AG09309 (cell line): Measurements from ENCODE around the gene YY1.
"Not testable (repeated sequence)": the region's sequence is repeated elsewhere in the genome, so short reads cannot be mapped to it uniquely, and the experiment has no call there.

Experiments used
- DNase-seq: peaks from one replicate; pipeline ENCODE4 v3.0.0-alpha.2; 2010; ENCODE audit warnings: low read depth
- H3K4me3 ChIP-seq: 2 replicates; pipeline ENCODE4 v1.5.1; 2011; ENCODE audit warnings: mild to moderate bottlenecking, low read depth, low read length, moderate library complexity; ENCODE audit not compliant: control insufficient read depth
- TF ChIP-seq, protein P1 (sequence below): IDR thresholded peaks from 2 replicates; pipeline ENCODE4 v1.5.1; 2011; ENCODE audit warnings: mild to moderate bottlenecking, low read depth, low read length, inconsistent platforms; ENCODE audit not compliant: insufficient read depth, control insufficient read depth; ENCODE audit errors: missing control alignments

Gene YY1

DNA sequence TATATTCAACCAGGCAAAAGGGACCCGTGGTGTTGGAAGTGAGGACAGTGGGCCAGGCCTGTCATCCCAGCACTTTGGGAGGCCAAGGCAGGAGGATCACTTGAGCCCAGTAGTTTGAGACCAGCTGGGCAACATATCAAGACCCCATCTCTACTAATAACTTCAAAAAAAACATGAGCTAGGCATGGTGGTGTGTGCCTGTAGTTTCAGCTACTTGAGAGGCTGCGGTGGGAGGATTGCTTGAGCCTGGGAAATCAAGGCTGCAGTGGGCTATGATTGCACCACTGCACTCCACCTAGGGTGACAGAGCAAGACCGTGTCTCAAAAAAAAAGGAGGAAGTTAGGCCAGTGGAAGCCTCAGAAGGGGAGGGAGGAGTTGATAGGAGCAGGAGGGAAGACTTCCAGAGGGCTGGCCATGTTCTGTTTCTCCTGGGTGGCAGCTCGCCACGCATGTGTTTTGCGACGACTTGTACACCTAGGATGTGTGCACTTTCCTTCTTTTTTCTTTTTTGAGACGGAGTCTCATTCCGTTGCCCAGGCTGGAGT, 57.2 kb downstream of the YY1 start:
- no peak overlapping the region for H3K4me3 ChIP-seq
- DNase-seq, result no peak
- TF ChIP-seq, protein P1, sequence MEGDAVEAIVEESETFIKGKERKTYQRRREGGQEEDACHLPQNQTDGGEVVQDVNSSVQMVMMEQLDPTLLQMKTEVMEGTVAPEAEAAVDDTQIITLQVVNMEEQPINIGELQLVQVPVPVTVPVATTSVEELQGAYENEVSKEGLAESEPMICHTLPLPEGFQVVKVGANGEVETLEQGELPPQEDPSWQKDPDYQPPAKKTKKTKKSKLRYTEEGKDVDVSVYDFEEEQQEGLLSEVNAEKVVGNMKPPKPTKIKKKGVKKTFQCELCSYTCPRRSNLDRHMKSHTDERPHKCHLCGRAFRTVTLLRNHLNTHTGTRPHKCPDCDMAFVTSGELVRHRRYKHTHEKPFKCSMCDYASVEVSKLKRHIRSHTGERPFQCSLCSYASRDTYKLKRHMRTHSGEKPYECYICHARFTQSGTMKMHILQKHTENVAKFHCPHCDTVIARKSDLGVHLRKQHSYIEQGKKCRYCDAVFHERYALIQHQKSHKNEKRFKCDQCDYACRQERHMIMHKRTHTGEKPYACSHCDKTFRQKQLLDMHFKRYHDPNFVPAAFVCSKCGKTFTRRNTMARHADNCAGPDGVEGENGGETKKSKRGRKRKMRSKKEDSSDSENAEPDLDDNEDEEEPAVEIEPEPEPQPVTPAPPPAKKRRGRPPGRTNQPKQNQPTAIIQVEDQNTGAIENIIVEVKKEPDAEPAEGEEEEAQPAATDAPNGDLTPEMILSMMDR, result no peak

GRCh38 chr14:100296729-100297128, 57.8 kb downstream of the YY1 start:
- DNase-seq, H3K4me3 ChIP-seq: not testable (repeated sequence)

- TF ChIP-seq, protein P1, result no peak
- peak; percentile 31 for DNase-seq
- no peak overlapping the region for H3K4me3 ChIP-seq
Measured at GRCh38 chr14:100297320-100298300, 58.7 kb downstream of the YY1 start.

DNA sequence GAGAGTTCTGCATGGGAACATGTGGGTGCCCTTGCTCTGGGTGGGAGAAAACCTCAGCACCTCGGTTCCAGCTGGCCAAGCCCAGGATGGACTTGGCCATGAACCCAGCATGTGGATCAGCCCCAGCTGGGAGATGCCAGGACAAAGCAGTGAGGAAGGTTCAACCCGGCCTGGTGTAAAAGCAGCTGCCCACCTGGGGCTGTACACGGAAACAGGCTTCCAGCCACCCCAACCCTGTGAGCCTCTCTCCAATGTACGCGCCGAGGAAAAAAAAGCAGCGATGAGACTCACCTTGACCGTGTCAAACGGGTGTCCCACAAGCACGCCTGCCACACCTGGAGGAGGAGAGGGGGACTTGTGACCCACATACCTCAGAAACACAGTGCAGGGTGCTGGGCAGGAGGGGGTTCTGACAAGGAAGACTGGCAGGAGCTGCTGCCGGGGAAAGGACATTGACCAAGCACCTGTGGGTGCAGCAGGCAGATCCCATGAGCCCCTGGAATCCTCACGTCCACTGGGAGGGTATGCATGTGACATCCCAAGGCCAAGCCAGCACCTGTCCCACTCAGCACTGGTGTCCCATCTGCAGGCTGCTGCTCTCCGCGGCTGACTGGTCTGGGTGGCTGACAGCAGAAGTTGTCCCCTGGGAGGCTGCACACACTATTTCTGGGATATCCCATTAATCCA, 59.8 kb downstream of the YY1 start:
- TF ChIP-seq, protein P1, result no peak
- no peak overlapping the region for H3K4me3 ChIP-seq
- no peak for DNase-seq

DNA sequence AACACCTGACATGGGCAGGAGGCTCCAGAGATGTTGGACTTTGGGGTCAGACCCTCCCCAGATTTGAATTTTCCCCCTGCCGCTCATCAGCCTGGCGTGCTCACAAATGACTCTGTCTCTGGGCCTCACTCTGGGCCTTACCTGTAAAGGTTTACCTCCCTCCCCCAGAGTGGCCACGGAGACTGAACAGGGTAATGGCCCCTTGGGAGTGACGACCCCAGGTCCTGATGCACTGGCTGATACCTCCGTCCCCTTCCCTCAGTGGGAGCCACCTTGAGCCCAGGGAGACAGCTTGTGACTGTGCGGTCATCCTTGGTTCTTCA, 60.3 kb downstream of the YY1 start:
- TF ChIP-seq, protein P1, result no peak
- H3K4me3 ChIP-seq, result no peak overlapping the region
- DNase-seq, result no peak

DNA sequence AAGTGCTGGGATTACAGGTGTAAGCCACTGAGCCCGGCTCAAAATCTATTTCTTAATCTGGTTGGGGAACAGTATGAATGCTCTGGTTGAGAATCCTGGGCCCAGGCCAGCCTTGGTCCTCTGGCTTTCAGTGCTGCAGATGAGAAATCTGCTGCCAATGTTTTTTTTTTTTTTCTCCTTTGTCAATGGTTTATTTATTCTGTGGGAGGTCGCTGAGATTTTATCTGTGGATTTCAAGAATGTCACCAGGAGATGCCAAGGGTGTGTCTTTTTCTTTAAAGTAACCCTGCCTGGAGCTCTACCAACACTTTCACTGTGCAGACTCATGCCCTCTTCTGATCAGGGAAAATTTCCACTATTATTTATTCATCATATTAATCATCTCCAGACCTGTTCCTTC, 63.7 kb downstream of the YY1 start:
- no peak for DNase-seq
- TF ChIP-seq, protein P1, result no peak
- H3K4me3 ChIP-seq, result no peak overlapping the region

GRCh38 chr14:100303179-100303578, 64.2 kb downstream of the YY1 start:
- H3K4me3 ChIP-seq, result no peak overlapping the region
- TF ChIP-seq, protein P1, result peak; percentile 71
- DNase-seq, result no peak
